GM21786 (cell line): ENCODE data around the gene SPECC1L.

Experiments used
- ATAC-seq: cut with Tn5 transposase; IDR thresholded peaks from one replicate; pipeline ENCODE4 v1.9.1; 2021; ENCODE audit not compliant: unreplicated experiment

The SPECC1L gene

DNA sequence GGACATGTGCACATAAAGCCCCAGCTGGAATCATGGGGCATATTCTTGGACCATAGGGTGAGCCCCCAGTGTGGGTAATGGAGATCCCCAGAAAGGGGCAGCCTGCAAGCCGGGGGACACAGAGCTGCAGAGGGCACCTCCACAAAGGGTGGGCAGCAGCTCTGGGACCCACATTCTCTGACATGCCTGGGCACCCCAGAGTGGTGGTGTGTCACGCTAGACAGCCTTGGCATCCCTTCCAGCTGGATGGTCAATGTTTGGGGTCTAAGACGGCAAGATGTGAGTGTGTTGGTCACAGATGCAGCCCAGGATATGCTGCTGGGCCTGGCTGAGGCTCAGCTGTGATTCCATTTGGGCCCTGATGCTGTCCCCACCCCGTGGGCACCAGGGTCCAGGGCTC lies 166.5 kb downstream of the SPECC1L start:
- no peak for ATAC-seq

DNA sequence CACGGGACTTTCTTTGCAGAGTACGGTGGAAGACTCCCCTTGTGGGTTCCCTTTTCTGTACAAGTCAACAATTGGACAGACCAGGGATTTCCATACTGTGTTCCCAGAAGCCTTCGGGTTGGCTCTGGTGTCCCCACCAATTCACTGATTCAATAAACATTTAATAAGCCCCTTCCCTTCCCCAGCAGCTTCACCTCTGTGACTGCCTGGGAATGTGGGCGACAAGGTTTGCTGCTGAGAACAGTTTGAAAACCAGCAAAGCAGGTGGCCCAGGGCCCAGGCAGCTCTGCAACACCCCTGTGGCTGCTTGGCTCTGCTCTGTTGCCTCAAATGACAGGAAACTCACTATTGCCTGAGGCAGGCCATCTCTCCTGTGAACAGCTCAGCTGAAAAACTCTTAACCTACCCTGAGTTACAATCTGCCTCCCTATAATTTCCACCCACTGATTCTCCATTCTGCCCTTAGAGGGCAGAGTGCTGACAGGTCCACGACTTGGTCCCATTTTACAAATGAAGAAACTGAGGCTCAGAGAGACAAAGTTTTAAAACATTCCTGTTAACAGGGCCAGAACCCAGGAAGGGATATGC lies 167.2 kb downstream of the SPECC1L start:
- peak; percentile 29 for ATAC-seq

DNA sequence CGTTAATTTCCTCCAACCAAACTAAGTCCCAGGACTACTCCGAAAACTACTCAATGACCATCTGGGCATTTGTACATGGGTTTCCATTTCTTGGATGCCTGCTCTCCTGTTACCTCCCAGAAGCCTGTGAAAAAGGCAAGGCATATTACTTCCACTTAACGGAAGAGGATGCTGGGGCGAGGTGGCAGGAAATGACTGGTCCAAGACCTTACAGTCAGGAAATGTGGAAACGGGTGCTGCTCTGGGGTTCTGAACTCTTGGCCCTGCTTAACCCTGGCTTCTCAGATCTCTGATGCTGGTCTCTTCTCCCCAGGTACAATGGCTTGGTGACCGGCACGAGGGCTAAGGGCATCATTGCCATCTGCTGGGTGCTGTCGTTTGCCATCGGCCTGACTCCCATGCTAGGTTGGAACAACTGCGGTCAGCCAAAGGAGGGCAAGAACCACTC lies 169.7 kb downstream of the SPECC1L start:
- ATAC-seq, result no peak

DNA sequence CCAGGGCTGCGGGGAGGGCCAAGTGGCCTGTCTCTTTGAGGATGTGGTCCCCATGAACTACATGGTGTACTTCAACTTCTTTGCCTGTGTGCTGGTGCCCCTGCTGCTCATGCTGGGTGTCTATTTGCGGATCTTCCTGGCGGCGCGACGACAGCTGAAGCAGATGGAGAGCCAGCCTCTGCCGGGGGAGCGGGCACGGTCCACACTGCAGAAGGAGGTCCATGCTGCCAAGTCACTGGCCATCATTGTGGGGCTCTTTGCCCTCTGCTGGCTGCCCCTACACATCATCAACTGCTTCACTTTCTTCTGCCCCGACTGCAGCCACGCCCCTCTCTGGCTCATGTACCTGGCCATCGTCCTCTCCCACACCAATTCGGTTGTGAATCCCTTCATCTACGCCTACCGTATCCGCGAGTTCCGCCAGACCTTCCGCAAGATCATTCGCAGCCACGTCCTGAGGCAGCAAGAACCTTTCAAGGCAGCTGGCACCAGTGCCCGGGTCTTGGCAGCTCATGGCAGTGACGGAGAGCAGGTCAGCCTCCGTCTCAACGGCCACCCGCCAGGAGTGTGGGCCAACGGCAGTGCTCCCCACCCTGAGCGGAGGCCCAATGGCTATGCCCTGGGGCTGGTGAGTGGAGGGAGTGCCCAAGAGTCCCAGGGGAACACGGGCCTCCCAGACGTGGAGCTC lies 170.2 kb downstream of the SPECC1L start:
- ATAC-seq, result no peak

DNA sequence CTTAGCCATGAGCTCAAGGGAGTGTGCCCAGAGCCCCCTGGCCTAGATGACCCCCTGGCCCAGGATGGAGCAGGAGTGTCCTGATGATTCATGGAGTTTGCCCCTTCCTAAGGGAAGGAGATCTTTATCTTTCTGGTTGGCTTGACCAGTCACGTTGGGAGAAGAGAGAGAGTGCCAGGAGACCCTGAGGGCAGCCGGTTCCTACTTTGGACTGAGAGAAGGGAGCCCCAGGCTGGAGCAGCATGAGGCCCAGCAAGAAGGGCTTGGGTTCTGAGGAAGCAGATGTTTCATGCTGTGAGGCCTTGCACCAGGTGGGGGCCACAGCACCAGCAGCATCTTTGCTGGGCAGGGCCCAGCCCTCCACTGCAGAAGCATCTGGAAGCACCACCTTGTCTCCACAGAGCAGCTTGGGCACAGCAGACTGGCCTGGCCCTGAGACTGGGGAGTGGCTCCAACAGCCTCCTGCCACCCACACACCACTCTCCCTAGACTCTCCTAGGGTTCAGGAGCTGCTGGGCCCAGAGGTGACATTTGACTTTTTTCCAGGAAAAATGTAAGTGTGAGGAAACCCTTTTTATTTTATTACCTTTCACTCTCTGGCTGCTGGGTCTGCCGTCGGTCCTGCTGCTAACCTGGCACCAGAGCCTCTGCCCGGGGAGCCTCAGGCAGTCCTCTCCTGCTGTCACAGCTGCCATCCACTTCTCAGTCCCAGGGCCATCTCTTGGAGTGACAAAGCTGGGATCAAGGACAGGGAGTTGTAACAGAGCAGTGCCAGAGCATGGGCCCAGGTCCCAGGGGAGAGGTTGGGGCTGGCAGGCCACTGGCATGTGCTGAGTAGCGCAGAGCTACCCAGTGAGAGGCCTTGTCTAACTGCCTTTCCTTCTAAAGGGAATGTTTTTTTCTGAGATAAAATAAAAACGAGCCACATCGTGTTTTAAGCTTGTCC lies 171.0 kb downstream of the SPECC1L start:
- no peak for ATAC-seq

DNA sequence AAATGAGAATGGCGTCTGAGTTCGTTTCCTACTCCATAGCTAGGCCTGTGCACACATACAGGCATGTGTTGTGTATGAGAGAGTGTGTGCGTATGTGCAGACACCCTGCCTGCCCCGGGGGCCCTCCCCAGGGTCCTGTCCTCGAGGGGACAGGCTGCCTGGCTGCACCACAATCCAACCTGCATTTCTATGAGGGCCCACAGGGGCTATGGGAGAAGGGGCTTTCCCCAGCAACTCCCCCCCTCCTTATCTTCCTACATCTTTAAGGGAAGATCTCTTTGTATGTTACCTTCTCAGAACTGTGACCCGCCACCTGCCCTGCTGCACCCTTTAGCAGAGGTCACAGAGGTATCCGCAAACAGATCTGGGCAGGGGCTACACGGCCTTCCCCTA lies 171.7 kb downstream of the SPECC1L start:
- ATAC-seq, result no peak

DNA sequence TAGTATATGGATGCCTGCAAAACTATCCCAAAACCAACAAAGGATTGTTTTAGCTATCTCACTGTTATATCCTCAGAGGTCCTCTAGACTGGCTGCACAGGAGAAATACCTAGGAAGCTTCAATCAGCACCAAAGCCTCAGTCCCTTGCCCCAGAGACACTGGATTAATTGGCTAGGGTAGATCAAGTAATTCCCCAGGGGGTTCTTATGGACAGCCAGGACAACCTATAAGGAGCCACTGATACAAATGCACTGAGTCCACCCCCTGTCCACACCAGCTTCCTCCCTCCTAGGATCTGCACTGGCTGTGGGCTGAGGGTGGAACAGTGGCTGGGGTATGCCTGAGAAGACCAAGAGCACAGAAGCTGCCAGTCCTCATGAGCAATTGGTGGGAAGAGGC lies 173.0 kb downstream of the SPECC1L start:
- no peak for ATAC-seq

DNA sequence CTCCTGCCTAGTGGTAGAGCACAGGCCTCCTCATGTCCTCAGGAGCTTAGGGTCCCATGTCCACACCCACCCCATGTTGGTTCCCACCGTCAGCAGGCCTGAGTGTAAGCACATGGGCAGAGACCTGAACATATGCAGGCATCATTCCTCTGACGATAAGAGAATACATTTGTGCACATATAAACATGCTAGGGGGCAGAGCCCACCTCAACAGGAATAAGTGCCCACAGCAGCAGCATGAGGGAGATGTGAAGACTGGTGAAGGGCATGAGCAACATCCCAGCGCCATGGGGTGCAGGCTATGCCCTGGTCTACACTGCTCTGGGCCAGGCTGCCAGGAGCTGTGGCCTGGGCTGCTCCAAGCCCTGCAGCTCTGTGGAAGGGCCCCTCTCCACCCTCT lies 173.6 kb downstream of the SPECC1L start:
- ATAC-seq, result no peak

DNA sequence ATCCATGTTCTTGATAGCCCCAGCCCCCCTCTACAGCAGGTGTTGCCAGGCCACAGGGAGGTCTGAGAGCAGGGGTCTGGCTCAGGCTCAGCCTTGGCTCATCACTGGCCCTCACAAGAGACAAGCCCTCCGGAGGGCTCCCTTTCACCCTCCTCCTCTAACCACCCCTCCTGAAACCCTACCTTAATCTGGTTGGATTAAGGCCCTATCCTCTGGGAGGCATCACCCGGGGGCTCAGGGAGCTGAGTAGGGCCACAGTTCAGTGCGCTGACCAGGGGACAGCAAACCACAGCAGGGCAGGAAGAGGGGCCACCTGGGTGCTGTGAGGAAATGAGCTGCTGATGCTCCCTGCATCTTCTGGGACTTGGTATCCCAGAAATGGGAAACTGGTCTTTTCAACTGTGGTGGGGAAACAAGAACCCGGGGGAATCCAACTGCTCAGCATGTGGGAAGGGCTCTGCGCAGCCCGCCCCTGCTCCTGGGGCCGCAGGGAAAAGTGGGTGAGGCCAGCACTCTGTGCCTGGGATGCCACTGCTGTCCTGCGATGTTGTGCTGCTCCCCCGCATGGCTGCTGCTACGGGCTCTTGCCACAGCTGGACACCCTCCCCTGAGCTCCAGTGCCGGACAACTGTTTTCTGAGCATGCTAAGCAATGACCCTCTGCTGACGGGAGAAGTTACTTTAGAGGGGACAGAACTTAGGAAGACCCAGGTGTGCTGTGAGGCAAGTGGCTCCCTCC lies 174.3 kb downstream of the SPECC1L start:
- ATAC-seq, result no peak

DNA sequence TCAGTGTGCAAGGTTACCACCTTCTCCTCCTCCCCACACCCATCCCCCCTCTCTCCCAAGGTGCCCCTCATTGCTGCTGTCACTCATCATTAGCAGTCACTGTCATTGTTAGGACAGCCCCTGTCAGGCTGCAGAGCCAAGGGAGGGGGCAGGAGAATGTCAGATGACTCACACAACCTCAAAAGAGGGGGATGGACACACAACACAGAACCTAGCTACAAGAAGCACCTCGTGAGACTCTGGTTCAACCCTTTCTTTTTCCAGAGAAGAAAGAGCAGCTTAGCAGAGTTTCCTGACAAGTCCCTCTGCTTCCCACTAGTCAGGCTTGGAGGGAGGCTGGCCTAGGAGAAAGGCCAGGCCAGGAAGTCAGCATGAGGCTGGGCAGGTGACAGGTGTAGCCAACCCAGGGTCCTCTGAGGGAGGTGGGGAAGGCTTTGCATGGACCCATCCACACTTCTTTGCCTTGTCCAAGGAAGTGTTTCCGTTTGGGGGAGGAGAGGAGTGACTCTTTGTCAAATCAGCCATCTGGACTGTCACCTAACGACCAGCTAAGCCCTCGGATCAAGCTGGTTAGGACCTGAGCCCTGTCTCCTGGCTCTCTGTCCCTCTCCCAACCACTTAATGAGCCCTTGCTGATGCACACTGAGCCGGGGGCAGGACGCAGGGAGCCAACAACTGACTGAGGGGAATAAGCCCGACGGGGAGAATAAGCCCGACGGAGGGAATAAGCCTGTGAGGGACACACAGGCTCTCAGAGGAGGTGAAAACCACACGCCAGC lies 175.0 kb downstream of the SPECC1L start:
- no peak for ATAC-seq

DNA sequence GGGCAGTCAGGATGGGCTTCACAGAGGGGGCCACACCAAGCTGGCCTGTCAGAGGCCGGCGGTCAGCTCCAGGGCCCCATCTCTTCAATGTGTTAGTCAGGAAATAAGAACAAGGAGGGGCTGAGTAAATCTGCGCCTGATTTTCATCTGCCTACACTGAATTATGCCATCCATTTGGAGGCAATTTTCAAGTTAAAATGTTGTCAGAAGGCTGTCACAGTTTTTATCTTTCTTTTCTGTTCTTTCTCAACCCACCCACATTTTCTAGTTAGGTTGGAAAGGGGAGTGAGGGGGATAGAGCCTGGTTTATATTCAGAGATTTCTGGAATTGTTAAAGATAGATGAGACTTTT lies 175.6 kb downstream of the SPECC1L start:
- ATAC-seq, result no peak

DNA sequence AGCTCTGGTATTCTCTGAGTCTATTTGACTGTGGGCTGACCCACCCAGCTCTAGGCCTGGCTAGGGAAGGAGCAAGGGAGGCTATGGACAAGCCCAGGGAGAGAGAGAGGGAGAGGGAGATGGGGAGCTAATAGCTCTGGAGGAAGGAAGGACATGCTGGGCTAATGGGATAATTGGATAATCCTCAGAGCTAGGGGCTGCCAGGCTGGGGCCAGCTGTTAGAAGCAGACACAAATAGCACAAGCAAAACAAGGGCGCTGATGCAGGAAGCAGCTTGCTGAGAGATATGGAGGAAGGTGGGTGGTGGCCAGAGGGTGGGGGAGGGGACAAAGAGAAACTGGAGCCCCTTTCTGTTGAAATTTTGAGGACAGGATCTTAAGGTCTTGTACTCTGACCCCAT lies 180.0 kb downstream of the SPECC1L start:
- ATAC-seq, result no peak

DNA sequence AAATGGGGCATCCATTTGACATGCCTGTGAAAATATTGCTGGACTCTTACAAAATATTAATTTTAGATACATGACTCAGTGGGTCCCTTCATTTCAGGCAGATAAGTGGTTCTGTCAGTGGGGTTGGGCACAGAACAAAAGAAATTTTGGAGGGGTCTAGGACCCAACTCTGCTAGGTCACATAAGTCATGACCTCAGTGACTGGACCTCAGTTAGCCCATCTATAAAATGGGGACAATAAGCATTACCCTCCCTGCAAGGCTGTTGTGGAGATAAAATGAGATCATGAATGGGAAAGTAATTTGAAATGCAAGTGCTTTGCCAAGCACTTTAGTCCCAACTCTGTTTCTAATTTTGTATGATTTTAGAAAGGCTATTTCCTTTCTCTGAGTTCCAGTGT lies 180.5 kb downstream of the SPECC1L start:
- no peak for ATAC-seq

DNA sequence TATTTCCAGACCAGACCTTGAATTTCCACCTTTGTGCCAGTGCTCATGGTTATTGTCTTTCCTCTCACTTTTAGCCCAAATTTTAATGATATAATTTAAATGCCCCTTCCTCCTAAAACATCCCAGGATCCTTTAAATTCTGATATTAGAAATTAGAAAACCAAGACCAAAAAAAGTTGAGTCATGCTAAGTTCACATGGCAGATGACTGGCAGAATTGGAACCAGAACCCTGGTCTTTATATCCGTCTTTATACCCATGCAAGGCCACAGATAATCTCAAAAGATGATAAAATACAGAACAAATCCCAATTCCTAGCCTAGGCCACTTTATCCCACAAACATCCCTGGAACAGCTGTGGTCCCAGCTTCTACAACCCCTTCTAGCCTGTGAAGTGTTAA lies 183.2 kb downstream of the SPECC1L start:
- ATAC-seq, result no peak

DNA sequence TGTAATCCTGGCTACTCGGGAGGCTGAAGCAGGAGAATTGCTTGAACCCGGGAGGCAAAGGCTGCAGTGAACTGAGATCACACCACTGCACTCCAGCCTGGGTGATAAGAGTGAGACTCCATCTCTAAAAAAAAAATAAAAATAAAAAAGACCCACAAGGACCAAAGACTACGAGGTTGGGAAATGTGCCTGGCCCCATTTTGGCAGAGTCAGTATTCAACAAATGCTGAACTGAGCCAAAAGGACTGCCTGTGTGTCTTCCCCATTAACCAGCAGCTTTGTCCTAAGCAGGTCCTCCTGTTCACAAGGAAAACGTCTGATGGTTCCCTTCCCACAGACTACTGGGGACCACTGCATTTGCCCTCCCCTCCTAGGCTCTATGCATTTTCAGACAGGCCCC lies 184.4 kb downstream of the SPECC1L start:
- ATAC-seq, result no peak

DNA sequence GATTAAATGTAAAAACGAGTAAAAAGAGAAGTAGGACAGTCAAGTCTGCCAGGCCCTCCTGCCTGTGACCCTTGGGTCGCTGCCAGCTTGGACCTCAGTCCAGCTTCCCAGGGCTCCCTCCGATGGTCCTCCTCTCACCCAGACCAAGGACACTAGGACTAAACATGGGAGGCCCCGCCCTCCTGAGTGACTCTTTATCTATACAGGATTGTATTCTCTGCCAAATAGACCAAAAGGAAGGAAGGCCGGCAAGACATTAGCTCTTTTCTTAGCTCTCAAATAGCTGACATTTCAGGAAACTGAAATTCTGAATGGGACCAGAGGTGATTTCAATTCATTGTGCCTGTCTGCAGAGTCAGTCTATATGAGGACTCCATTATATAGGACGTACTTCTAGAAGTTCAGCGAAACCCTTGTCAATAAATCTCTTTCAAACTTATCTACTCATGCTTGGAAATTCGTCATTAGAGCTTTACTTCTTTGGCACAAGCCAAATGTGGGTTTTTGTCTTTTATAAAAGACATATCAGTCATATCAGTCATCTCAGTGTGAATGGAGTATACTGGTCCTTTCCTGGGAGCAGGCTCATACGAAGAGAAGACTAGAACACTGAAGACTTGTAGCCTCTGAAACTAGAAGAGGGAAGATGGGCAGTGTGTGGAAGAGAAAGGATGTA lies 185.3 kb downstream of the SPECC1L start:
- no peak for ATAC-seq

DNA sequence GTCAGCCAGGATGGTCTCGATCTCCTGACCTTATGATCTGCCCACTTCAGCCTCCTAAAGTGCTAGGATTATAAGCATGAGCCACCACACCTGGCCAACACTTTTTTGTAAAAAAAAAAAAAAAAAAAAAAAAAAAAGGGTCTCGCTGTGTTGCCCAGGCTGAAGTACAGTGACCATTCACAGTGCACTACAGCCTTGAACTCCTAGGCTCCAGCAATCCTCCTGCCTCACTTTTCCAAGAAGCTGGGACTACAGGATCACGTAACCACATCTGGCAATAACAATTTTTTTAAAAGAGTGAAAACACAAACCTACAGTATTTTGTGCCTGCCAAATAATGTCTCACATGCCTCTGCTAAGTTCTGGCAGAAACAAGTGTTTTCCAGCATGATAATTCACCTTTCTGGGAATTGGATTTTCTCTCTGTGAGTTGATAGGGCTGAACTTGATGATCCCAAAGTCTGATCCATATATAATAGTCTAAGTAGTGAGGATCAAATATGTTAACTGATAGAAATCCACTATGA lies 187.3 kb downstream of the SPECC1L start:
- ATAC-seq, result no peak

DNA sequence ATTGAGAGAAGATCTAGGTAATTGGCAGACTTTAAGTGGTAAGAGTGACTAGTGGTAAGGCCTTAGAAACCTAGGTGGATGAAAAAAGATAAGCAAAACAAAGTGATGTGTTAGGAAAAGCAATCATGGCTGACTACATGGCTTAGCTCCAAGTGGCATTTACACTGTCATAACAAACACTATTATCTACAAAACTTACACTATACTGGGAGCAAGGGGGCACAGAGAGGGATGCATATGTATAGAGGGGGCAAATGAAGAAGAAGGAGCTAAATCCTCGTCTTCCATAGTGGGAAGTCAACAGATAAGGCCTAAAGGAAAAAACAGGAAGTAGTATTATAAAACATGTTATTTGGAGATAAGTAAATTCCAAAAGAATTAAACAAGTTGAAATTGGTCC lies 189.3 kb downstream of the SPECC1L start:
- ATAC-seq, result no peak

DNA sequence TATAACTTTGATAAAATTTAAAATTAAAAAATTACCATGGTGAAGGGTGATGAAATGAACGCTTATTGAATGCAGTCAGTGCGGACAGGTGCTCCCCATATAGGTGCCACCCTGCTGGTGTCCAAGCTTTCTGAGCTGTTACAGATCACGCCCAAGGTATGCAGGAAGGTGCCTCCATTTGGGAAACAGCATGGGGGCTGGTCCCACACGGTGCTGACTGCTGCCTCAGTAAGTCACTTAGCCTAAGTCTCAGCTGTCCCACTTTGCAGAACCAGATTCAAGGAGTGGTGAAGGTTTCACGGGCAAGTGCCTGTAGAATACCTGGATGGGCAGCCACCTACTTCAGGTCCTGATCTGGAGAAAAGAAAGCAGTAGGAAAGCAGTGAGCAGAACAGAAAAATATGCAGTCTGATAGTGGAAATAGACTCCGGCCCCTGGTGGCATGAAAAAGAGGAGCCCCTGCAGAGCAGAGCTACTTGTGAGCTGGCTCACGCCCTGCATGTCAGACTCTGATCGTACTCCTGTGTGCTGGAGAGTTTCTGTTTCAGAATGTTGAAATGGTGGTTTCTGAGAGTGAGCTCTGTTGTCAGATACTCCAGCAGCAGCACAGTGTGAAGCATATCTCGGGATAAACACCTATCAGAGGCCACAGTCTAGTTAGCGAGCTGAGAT lies 189.9 kb downstream of the SPECC1L start:
- ATAC-seq, result no peak
